ENCODE data around the gene NMD3.

DNA sequence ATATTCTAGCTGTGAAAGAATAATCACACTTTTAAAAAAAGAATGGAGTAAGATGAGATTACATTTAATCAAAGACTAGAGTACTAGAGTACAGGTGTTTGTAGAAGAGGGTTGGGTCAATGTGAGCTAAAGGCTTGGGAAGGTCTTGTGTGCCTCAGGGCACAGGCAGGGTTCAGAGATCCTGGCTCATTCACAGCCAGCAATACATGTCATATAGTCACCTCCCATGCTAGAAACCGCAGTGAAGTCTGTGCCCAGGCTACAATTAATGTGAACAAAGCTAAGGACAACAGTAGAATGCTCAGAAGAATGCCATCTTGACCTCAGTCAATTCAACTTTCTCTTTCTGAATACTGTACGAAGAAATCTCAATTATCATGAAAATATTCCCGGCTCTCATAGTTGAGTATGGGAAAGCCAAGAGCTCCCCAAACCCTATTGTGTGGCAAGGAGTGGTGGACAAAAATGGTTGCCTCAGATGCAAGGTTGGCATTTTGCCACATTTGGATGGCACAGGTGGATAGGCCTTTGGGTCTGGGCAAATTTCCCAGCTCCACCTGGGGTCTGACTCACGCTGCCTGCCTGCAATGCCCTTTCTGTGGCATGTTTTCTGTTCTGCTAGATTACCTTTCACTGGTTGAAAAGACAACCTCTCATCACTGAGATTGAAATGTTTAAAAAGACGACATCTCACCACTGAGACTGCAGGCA lies 70.2 kb downstream of the NMD3 start:
- TF ChIP-seq POLR2A (IDR thresholded peaks at IDR 0.05; ENCODE audit: low read depth) (no peak), EP300 (IDR thresholded peaks at IDR 0.05) (no peak)
- TF ChIP-seq, protein P1, sequence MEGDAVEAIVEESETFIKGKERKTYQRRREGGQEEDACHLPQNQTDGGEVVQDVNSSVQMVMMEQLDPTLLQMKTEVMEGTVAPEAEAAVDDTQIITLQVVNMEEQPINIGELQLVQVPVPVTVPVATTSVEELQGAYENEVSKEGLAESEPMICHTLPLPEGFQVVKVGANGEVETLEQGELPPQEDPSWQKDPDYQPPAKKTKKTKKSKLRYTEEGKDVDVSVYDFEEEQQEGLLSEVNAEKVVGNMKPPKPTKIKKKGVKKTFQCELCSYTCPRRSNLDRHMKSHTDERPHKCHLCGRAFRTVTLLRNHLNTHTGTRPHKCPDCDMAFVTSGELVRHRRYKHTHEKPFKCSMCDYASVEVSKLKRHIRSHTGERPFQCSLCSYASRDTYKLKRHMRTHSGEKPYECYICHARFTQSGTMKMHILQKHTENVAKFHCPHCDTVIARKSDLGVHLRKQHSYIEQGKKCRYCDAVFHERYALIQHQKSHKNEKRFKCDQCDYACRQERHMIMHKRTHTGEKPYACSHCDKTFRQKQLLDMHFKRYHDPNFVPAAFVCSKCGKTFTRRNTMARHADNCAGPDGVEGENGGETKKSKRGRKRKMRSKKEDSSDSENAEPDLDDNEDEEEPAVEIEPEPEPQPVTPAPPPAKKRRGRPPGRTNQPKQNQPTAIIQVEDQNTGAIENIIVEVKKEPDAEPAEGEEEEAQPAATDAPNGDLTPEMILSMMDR (IDR thresholded peaks at IDR 0.05) = no peak

Measured in esophagus muscularis mucosa (tissue), 4 donors.